Activated CD4-positive, alpha-beta T cell treated with anti-CD3 and anti-CD28 coated beads, Interleukin-2, amount 10 ng/mL, durations not matched to agents 24 days and 14 days (primary cell): ENCODE measurements around the gene PAGE5. TPM values are rescaled to one million over a fixed set of nuclear protein-coding genes. Genes with fewer than 3 reads are reported as not detected.

Experiments used
- total RNA-seq: library from RNA; stranded (reverse); gene quantifications from 2 replicates; pipeline ENCODE4 v1.2.3, GENCODE V29; 2022

PAGE5 gene
- total RNA-seq, 1 donor from 2014 or later = not detected

Other genes starting within 250 kb of the PAGE5 start
- 0.47 and 0.58 TPM in 2 replicates for gene PFKFB1, start 226.2 kb upstream of the PAGE5 start, total RNA-seq
- 32.2 and 36.1 TPM in 2 replicates for gene APEX2, start 220.0 kb upstream of the PAGE5 start, total RNA-seq
- gene ALAS2, start 189.4 kb upstream of the PAGE5 start, total RNA-seq = not detected in 2 replicates
- 0.45 TPM in 1 of 2 replicates, not detected in the other for gene PAGE2B, start 145.3 kb upstream of the PAGE5 start, total RNA-seq
- gene PAGE2, start 131.3 kb upstream of the PAGE5 start, total RNA-seq = not detected in 2 replicates
- not detected in 2 replicates for gene PAGE3, start 44.6 kb downstream of the PAGE5 start, total RNA-seq
- 14.4 and 16.6 TPM in 2 replicates for gene MAGEH1, start 231.8 kb downstream of the PAGE5 start, total RNA-seq